ENCODE measurements around the gene TCEANC.

- TF ChIP-seq CTCF (IDR thresholded peaks at IDR 0.05), result no peak
- no peak for TF ChIP-seq POLR2A (IDR thresholded peaks at IDR 0.05)
Observed at GRCh38 chrX:13694359-13694758, 41.4 kb downstream of the TCEANC start.
